SK-N-SH (cell line): ENCODE measurements around the gene CXCL17. TPM values are rescaled to one million over a fixed set of nuclear protein-coding genes. Genes with fewer than 3 reads are reported as not detected.

Experiments
- CTCF ChIA-PET: fragments of 300-600, 350-600 bp; formaldehyde crosslinking; extraction: SDS; loops from one replicate; lab custom pipeline; 2021; lab: Yijun Ruan, JAX
- POLR2A ChIA-PET: fragments of 350-600 bp; sonication (Branson Sonifier 250); formaldehyde crosslinking; extraction: SDS; loops from one replicate; lab custom pipeline; 2020; ENCODE audit warnings: antibody characterized with exemption, inconsistent platforms; lab: Yijun Ruan, JAX
- DNase-seq: peaks from one replicate; pipeline ENCODE4 v3.0.0; 2012
- H2AFZ ChIP-seq: fragments of 200-600 bp; sonication (generic); 2 replicates; pipeline ENCODE4 v1.8.1; 2016; ENCODE audit warnings: antibody characterized with exemption, mild to moderate bottlenecking, low read depth
- H3F3A ChIP-seq: fragments of 200-600 bp; sonication (generic); replicated peaks from 2 replicates; pipeline ENCODE3; 2016; ENCODE audit warnings: antibody characterized with exemption, mild to moderate bottlenecking; ENCODE audit not compliant: insufficient read depth
- H3K27ac ChIP-seq, 2 experiments: fragments of 200-500 bp in 1 of 2; fragments of 200-600 bp in 1 of 2; sonication (Bioruptor generic) in 1 of 2; sonication (generic), shearing (Covaris generic) in 1 of 2; 2 replicates each; pipeline versions ENCODE4 v1.5.1 to v1.6.1; 2014 to 2016; ENCODE audit warnings: low read depth in 2 of 2, inconsistent platforms in 1 of 2, low read length in 1 of 2, mild to moderate bottlenecking in 1 of 2, mixed read lengths in 1 of 2
- H3K27me3 ChIP-seq: fragments of 200-600 bp; sonication (generic), shearing (Covaris generic); 2 replicates; pipeline ENCODE4 v1.6.1; 2016; ENCODE audit warnings: mixed run types; ENCODE audit not compliant: insufficient read depth
- H3K36me3 ChIP-seq, 2 experiments: fragments of 200-500 bp in 1 of 2; fragments of 200-600 bp in 1 of 2; sonication (Bioruptor generic) in 1 of 2; sonication (generic) in 1 of 2; replicated peaks in 1 of 2; 2 replicates each; pipeline versions ENCODE3 to v1.5.1; 2014 to 2016; ENCODE audit warnings: low read length in 1 of 2, mild to moderate bottlenecking in 1 of 2; ENCODE audit not compliant: insufficient read depth in 2 of 2, control insufficient read depth in 1 of 2
- H3K4me1 ChIP-seq, 2 experiments: fragments of 200-500 bp in 1 of 2; fragments of 200-600 bp in 1 of 2; sonication (Bioruptor generic) in 1 of 2; sonication (generic), shearing (Covaris generic) in 1 of 2; 2 replicates each; pipeline versions ENCODE4 v1.5.1 to v1.6.1; 2014 to 2016; ENCODE audit warnings: low read depth in 1 of 2, low read length in 1 of 2, mixed run types in 1 of 2; ENCODE audit not compliant: insufficient read depth in 2 of 2, control insufficient read depth in 1 of 2
- H3K4me2 ChIP-seq: fragments of 200-600 bp; sonication (generic), shearing (Covaris generic); 2 replicates; pipeline ENCODE4 v1.6.1; 2017; ENCODE audit warnings: mixed run types
- H3K4me3 ChIP-seq, 2 experiments: fragments of 200-500 bp in 1 of 2; fragments of 200-600 bp in 1 of 2; sonication (Bioruptor generic) in 1 of 2; sonication (generic), shearing (Covaris generic) in 1 of 2; 2 replicates each; pipeline versions ENCODE4 v1.5.1 to v1.8.1; 2014 to 2016; ENCODE audit warnings: low read depth in 2 of 2, inconsistent platforms in 1 of 2, low read length in 1 of 2, mild to moderate bottlenecking in 1 of 2, mixed read lengths in 1 of 2, moderate library complexity in 1 of 2
- H3K79me2 ChIP-seq: fragments of 200-600 bp; sonication (generic); 2 replicates; pipeline ENCODE4 v1.8.1; 2017; ENCODE audit warnings: mild to moderate bottlenecking; ENCODE audit not compliant: insufficient read depth
- H3K9ac ChIP-seq: fragments of 200-600 bp; sonication (generic); 2 replicates; pipeline ENCODE4 v1.6.1; 2017; ENCODE audit warnings: mixed run types
- H3K9me2 ChIP-seq: fragments of 200-600 bp; sonication (generic); 2 replicates; pipeline ENCODE4 v1.6.1; 2017; ENCODE audit warnings: mixed run types
- H3K9me3 ChIP-seq: fragments of 200-600 bp; sonication (generic); 2 replicates; pipeline ENCODE4 v1.6.1; 2017; ENCODE audit warnings: mixed run types, mild to moderate bottlenecking, moderate library complexity
- H4K20me1 ChIP-seq: fragments of 200-600 bp; sonication (generic); 2 replicates; pipeline ENCODE4 v1.6.1; 2017; ENCODE audit warnings: mild to moderate bottlenecking, mixed run types; ENCODE audit not compliant: insufficient read depth
- ELF1 ChIP-seq: IDR thresholded peaks from 2 replicates; pipeline ENCODE4 v1.4.0; 2012
- EZH2phosphoT487 ChIP-seq: fragments of 200-600 bp; sonication (generic); IDR thresholded peaks from 2 replicates; pipeline ENCODE4 v1.6.1; 2017; ENCODE audit warnings: low read depth, mixed run types, mild to moderate bottlenecking, antibody characterized with exemption, moderate library complexity, borderline replicate concordance
- FOSL2 ChIP-seq: IDR thresholded peaks from 2 replicates; pipeline ENCODE4 v1.4.0; 2012; ENCODE audit warnings: low read depth, mild to moderate bottlenecking, moderate library complexity, borderline replicate concordance
- FOXJ3 ChIP-seq: sonication (generic); formaldehyde crosslinking; IDR thresholded peaks from 2 replicates; pipeline ENCODE4 v1.5.1; 2020; ENCODE audit warnings: mild to moderate bottlenecking, missing genetic modification reagents
- FOXM1 ChIP-seq: IDR thresholded peaks from 2 replicates; pipeline ENCODE4 v1.4.0; 2012; ENCODE audit warnings: low read depth, mild to moderate bottlenecking
- JUND ChIP-seq: IDR thresholded peaks from 2 replicates; pipeline ENCODE4 v1.4.0; 2012
- MAX ChIP-seq: IDR thresholded peaks from 2 replicates; pipeline ENCODE4 v1.4.0; 2012; ENCODE audit warnings: low read depth
- MEF2A ChIP-seq: IDR thresholded peaks from 2 replicates; pipeline ENCODE4 v1.4.0; 2012; ENCODE audit warnings: low read depth, borderline replicate concordance
- MXI1 ChIP-seq: IDR thresholded peaks from 2 replicates; pipeline ENCODE4 v1.6.1; 2012; ENCODE audit warnings: mild to moderate bottlenecking, low read depth, low read length, improper control_type of control experiment
- NRF1 ChIP-seq: IDR thresholded peaks from 2 replicates; pipeline ENCODE4 v1.6.1; 2012; ENCODE audit warnings: low read depth, mild to moderate bottlenecking, low read length
- POLR2AphosphoS5 ChIP-seq: IDR thresholded peaks from 2 replicates; pipeline ENCODE4 v1.6.1; 2012; ENCODE audit warnings: low read depth, low read length
- REST ChIP-seq: IDR thresholded peaks from 2 replicates; pipeline ENCODE4 v1.6.1; 2012; ENCODE audit warnings: mild to moderate bottlenecking, low read depth, low read length, moderate library complexity
- RXRA ChIP-seq: IDR thresholded peaks from 2 replicates; pipeline ENCODE4 v1.4.0; 2012; ENCODE audit warnings: low read depth, mild to moderate bottlenecking, borderline replicate concordance
- SMC3 ChIP-seq: IDR thresholded peaks from 2 replicates; pipeline ENCODE4 v1.6.1; 2012; ENCODE audit warnings: low read depth, low read length, improper control_type of control experiment
- TAF1 ChIP-seq: IDR thresholded peaks from 2 replicates; pipeline ENCODE4 v1.6.1; 2012; ENCODE audit warnings: low read depth, mild to moderate bottlenecking, low read length, moderate library complexity, borderline replicate concordance
- TCF12 ChIP-seq: IDR thresholded peaks from 2 replicates; pipeline ENCODE4 v1.4.0; 2012
- YY1 ChIP-seq: IDR thresholded peaks from 2 replicates; pipeline ENCODE4 v1.4.0; 2012; ENCODE audit warnings: low read depth, mild to moderate bottlenecking
- WGBS: methylation state at CpG from one replicate; pipeline ENCODE4 v1.1.6; 2017; ENCODE audit warnings: low lambda C conversion rate; 5-methylcytosine and 5-hydroxymethylcytosine counted together
- polyA plus RNA-seq, 3 experiments: library from polyadenylated mRNA; depleted of rRNA; stranded (reverse); fragments of >200 nt; gene quantifications; 2 replicates each; pipeline ENCODE4 v1.2.3, GENCODE V29; 2012

CXCL17 gene
- polyA plus RNA-seq, 1 of the 3 experiments (the other 2 are of a cell fraction): not detected

GRCh38 chr19:42473686-42474085 is 30.9 kb upstream of the CXCL17 start:
- WGBS: 72% methylated on average over 6 of the region's 6 CpGs
- Histone ChIP-seq H3K9ac (no peak overlapping the region), H3K9me2 (no peaks in the 10 kb centered on the region), H3K27ac (no peak overlapping the region), H3K4me1 (no peaks in the 10 kb centered on the region), H3K4me2 (no peak overlapping the region), H3K9me3 (no peaks in the 10 kb centered on the region), H3K27me3 (no peaks in the 10 kb centered on the region), H2AFZ (no peak overlapping the region), H4K20me1 (no peaks in the 10 kb centered on the region), H3K4me3 (no peak overlapping the region), H3K79me2 (no peaks in the 10 kb centered on the region), H3F3A (no peaks in the 10 kb centered on the region), H3K36me3 (no peaks in the 10 kb centered on the region)
- no peak for TF ChIP-seq MXI1
- TF ChIP-seq MEF2A: no peak
- TF ChIP-seq ELF1: no peak
- TF ChIP-seq MAX: no peak
- no peak for TF ChIP-seq SMC3
- TF ChIP-seq TAF1: no peak
- no peak for TF ChIP-seq NRF1
- no peak for TF ChIP-seq EZH2phosphoT487
- TF ChIP-seq FOXM1: no peak
- TF ChIP-seq FOSL2: no peak
- no peak for TF ChIP-seq RXRA
- TF ChIP-seq JUND: no peak
- TF ChIP-seq TCF12: no peak
- POLR2A ChIA-PET: no interaction called here
- DNase-seq: no peak
- CTCF ChIA-PET: interaction anchor here (1.6 to 3.0 kb wide), 2 partner anchors 35 to 56 kb away, joined by 8 to 12 read pairs; no protein-coding TSS in a partner anchor

GRCh38 chr19:42472402-42473147 is 29.8 kb upstream of the CXCL17 start:
- H3K27me3 ChIP-seq: no peaks in the 10 kb centered on the region
- H2AFZ ChIP-seq: no peak overlapping the region
- H3K9me3 ChIP-seq: no peaks in the 10 kb centered on the region
- POLR2A ChIA-PET: no interaction called here
- no peaks in the 10 kb centered on the region for H4K20me1 ChIP-seq
- H3K27ac ChIP-seq: no peak overlapping the region
- no peaks in the 10 kb centered on the region for H3K36me3 ChIP-seq
- no peak overlapping the region for H3K4me3 ChIP-seq
- 81% methylated on average over 7 of the region's 7 CpGs for WGBS
- CTCF ChIA-PET: interaction anchor here (1.1 to 1.9 kb wide), 4 partner anchors 11 to 57 kb away, joined by 3 to 8 read pairs (median 6); partner anchors contain the start of gene CEACAM1
- no peaks in the 10 kb centered on the region for H3K9me2 ChIP-seq
- TF ChIP-seq EZH2phosphoT487: no peak
- TF ChIP-seq MAX: no peak
- no peak for TF ChIP-seq SMC3
- TF ChIP-seq YY1: no peak
- TF ChIP-seq MXI1: no peak
- no peak for TF ChIP-seq JUND
- no peak for TF ChIP-seq POLR2AphosphoS5
- TF ChIP-seq FOXJ3: no peak
- TF ChIP-seq REST: no peak
- no peak for TF ChIP-seq FOSL2
- H3K9ac ChIP-seq: no peak overlapping the region
- H3K79me2 ChIP-seq: no peaks in the 10 kb centered on the region
- no peaks in the 10 kb centered on the region for H3F3A ChIP-seq
- no peak for DNase-seq
- peaks cover 0 to 2% of the 10 kb centered on the region in 2 experiments; a peak in 2 of 4 replicates for H3K4me1 ChIP-seq
- no peak overlapping the region for H3K4me2 ChIP-seq
